Measurements from ENCODE around the gene PHKA2. TPM values are rescaled to one million over a fixed set of nuclear protein-coding genes. Genes with fewer than 3 reads are reported as not detected.
"Not testable (repeated sequence)": the region's sequence is repeated elsewhere in the genome, so short reads cannot be mapped to it uniquely, and the experiment has no call there.

The PHKA2 gene
- total RNA-seq, 1 donor: 8.2 TPM

GRCh38 chrX:18871161-18871890 is 112.6 kb downstream of the PHKA2 start:
- no peak for TF ChIP-seq CTCF (IDR thresholded peaks at IDR 0.05; ENCODE audit: insufficient read depth, low read depth, low read length)
- peak; percentile 7 for DNase-seq (ENCODE audit: low read depth)

GRCh38 chrX:18864390-18864920 is 119.5 kb downstream of the PHKA2 start:
- no peak for DNase-seq (ENCODE audit: low read depth)
- H3K4me3 ChIP-seq (ENCODE audit: low read depth, low read length): no peak overlapping the region
- TF ChIP-seq CTCF (IDR thresholded peaks at IDR 0.05; ENCODE audit: insufficient read depth, low read depth, low read length): no peak

More at GRCh38 chrX:18871161-18871890, 112.6 kb downstream of the PHKA2 start:
- H3K4me3 ChIP-seq (ENCODE audit: low read depth, low read length): no peak overlapping the region

- no peak overlapping the region for H3K4me3 ChIP-seq (ENCODE audit: low read depth, low read length)
- DNase-seq (ENCODE audit: low read depth): no peak
- TF ChIP-seq CTCF (IDR thresholded peaks at IDR 0.05; ENCODE audit: insufficient read depth, low read depth, low read length): no peak
Observed at GRCh38 chrX:18861511-18861910, 122.4 kb downstream of the PHKA2 start.

- no peak for DNase-seq (ENCODE audit: low read depth)
- H3K4me3 ChIP-seq (ENCODE audit: low read depth, low read length): no peak overlapping the region
- no peak for TF ChIP-seq CTCF (IDR thresholded peaks at IDR 0.05; ENCODE audit: insufficient read depth, low read depth, low read length)
Observed at GRCh38 chrX:18856645-18856997, 127.3 kb downstream of the PHKA2 start.

- no peak for DNase-seq (ENCODE audit: low read depth)
Observed at GRCh38 chrX:18855919-18856644, 127.8 kb downstream of the PHKA2 start.

GRCh38 chrX:18847901-18848300 is 136.0 kb downstream of the PHKA2 start:
- H3K4me3 ChIP-seq (ENCODE audit: low read depth, low read length); DNase-seq (ENCODE audit: low read depth): not testable (repeated sequence)

More at GRCh38 chrX:18855919-18856644, 127.8 kb downstream of the PHKA2 start:
- no peak for TF ChIP-seq CTCF (IDR thresholded peaks at IDR 0.05; ENCODE audit: insufficient read depth, low read depth, low read length)
- H3K4me3 ChIP-seq (ENCODE audit: low read depth, low read length): no peak overlapping the region

Small RNA genes lying within 50 kb of the gene (small RNA-seq; reads per million reads assigned to genes)
- gene RN7SL48P: not detected

Other genes starting within 250 kb of the PHKA2 start
- not detected in 2 replicates for gene ADGRG2, start 138.4 kb upstream of the PHKA2 start, total RNA-seq